HepG2 (cell line): Measurements from ENCODE around the gene GALR3. TPM values are rescaled to one million over a fixed set of nuclear protein-coding genes. Genes with fewer than 3 reads are reported as not detected.

ENCODE experiments used
- ARID4A ChIP-seq: sonication (generic); formaldehyde crosslinking; IDR thresholded peaks from 2 replicates; pipeline ENCODE4 v1.5.0; 2020; ENCODE audit warnings: mild to moderate bottlenecking, missing genetic modification reagents, borderline replicate concordance
- FOXO1 ChIP-seq: sonication (generic); formaldehyde crosslinking; IDR thresholded peaks from 2 replicates; pipeline ENCODE4 v1.4.0; 2020; ENCODE audit warnings: missing genetic modification reagents
- HDAC1 ChIP-seq: sonication (generic); formaldehyde crosslinking; IDR thresholded peaks from 2 replicates; pipeline ENCODE4 v1.5.1; 2020; ENCODE audit warnings: mild to moderate bottlenecking, missing genetic modification reagents
- MED13 ChIP-seq: sonication (generic); formaldehyde crosslinking; IDR thresholded peaks from 2 replicates; pipeline ENCODE4 v1.5.0; 2020; ENCODE audit warnings: missing genetic modification reagents
- MTF1 ChIP-seq: sonication (generic); formaldehyde crosslinking; IDR thresholded peaks from 2 replicates; pipeline ENCODE4 v1.5.0; 2020; ENCODE audit warnings: missing genetic modification reagents
- REL ChIP-seq: sonication (generic); formaldehyde crosslinking; conservative IDR thresholded peaks from 2 replicates; pipeline ENCODE4 v1.8.0; 2022; ENCODE audit warnings: mild to moderate bottlenecking, missing genetic modification reagents, moderate library complexity
- RNF219 ChIP-seq: sonication (generic); formaldehyde crosslinking; IDR thresholded peaks from 2 replicates; pipeline ENCODE4 v1.5.0; 2020; ENCODE audit warnings: mild to moderate bottlenecking, missing genetic modification reagents
- SALL1 ChIP-seq: sonication (generic); formaldehyde crosslinking; IDR thresholded peaks from 2 replicates; pipeline ENCODE4 v1.8.0; 2022; ENCODE audit warnings: mild to moderate bottlenecking, missing genetic modification reagents
- SAP130 ChIP-seq: IDR thresholded peaks from 2 replicates; pipeline ENCODE4 v1.6.1; 2016; ENCODE audit warnings: low read depth
- SIN3A ChIP-seq: IDR thresholded peaks from 2 replicates; pipeline ENCODE4 v1.6.1; 2011; ENCODE audit warnings: low read depth, mild to moderate bottlenecking, control low read depth, low read length, borderline replicate concordance
- SMC3 ChIP-seq: IDR thresholded peaks from 2 replicates; pipeline ENCODE4 v1.6.1; 2011; ENCODE audit warnings: low read length, improper control_type of control experiment
- SOX6 ChIP-seq, 2 experiments: fragments of 450-650 bp in 1 of 2; sonication (generic) in 1 of 2; formaldehyde crosslinking in 1 of 2; IDR thresholded peaks; 2 replicates each; pipeline versions ENCODE4 v1.4.0 to v1.6.1; 2017 to 2020; ENCODE audit warnings: antibody characterized with exemption in 1 of 2, mild to moderate bottlenecking in 1 of 2, missing genetic modification reagents in 1 of 2
- STAG1 ChIP-seq: sonication (generic); formaldehyde crosslinking; IDR thresholded peaks from 2 replicates; pipeline ENCODE4 v1.4.0; 2020; ENCODE audit warnings: missing genetic modification reagents
- ZBTB10 ChIP-seq: sonication (generic); formaldehyde crosslinking; IDR thresholded peaks from 2 replicates; pipeline ENCODE4 v1.4.0; 2020; ENCODE audit warnings: missing genetic modification reagents, borderline replicate concordance
- ZBTB21 ChIP-seq: sonication (generic); formaldehyde crosslinking; IDR thresholded peaks from 2 replicates; pipeline ENCODE4 v1.4.0; 2020; ENCODE audit warnings: missing genetic modification reagents
- ZNF17 ChIP-seq: sonication (generic); formaldehyde crosslinking; IDR thresholded peaks from 2 replicates; pipeline ENCODE4 v1.5.0; 2020; ENCODE audit warnings: mild to moderate bottlenecking, missing genetic modification reagents
- ZNF331 ChIP-seq: sonication (generic); formaldehyde crosslinking; IDR thresholded peaks from 2 replicates; pipeline ENCODE4 v1.4.0; 2020; ENCODE audit warnings: missing genetic modification reagents
- ZNF605 ChIP-seq: sonication (generic); formaldehyde crosslinking; IDR thresholded peaks from 2 replicates; pipeline ENCODE4 v1.8.0; 2022; ENCODE audit warnings: mild to moderate bottlenecking, missing genetic modification reagents
- ZNF704 ChIP-seq: sonication (generic); formaldehyde crosslinking; IDR thresholded peaks from 2 replicates; pipeline ENCODE4 v1.8.1; 2023; ENCODE audit warnings: mild to moderate bottlenecking, inconsistent platforms, moderate library complexity, missing genetic modification reagents, borderline replicate concordance
- polyA plus RNA-seq, 8 experiments: library from polyadenylated mRNA; depleted of rRNA in 3 of 8; stranded (reverse) in 7 of 8; unstranded in 1 of 8; fragments of >200 nt; fragmentation: Illumina TruSeq in 4 of 8; extraction: Trizol in 4 of 8; gene quantifications; 2 replicates each; pipeline versions ENCODE4 v1.2.1 to v1.2.3, GENCODE V29; 2011 to 2016; ENCODE audit warnings: low read depth in 4 of 8, missing spikeins in 1 of 8, mixed read lengths in 1 of 8; ENCODE audit not compliant: insufficient read depth in 1 of 8
- total RNA-seq, 5 experiments: library from RNA; depleted of rRNA; stranded (reverse); fragments of >200 nt; fragmentation: Illumina TruSeq; extraction: Trizol; gene quantifications; 2 replicates each; pipeline ENCODE4 v1.2.3, GENCODE V29; 2016; ENCODE audit warnings: low read depth in 1 of 5

The GALR3 gene
- total and polyA plus RNA-seq, 2 of the 13 experiments (the other 11 are each of a cell fraction or from before 2014, with no cell fraction given) = 0.13 TPM; not detected in 1

GRCh38 chr22:37822079-37822833 lies 926 bp upstream of the GALR3 start (continued):
- TF ChIP-seq RNF219 (CRISPR knock-in tag) (no peak), SOX6 (IDR thresholded peaks at IDR 0.05) (no peak), SOX6 (CRISPR knock-in tag; IDR thresholded peaks at IDR 0.05) (peak; percentile 28; the same call in 1 of the 2 replicates), FOXO1 (CRISPR knock-in tag) (no peak), HDAC1 (CRISPR knock-in tag) (0 out of 2 replicates have a peak, but pooled peaks have one; percentile 16), ARID4A (CRISPR knock-in tag) (peak; percentile 35; the same call in 1 of the 2 replicates), ZNF605 (no peak), MTF1 (no peak), REL (no peak), SIN3A (no peak), ZBTB21 (CRISPR knock-in tag) (no peak), SALL1 (CRISPR knock-in tag) (peak; percentile 28; the same call in 1 of the 2 replicates), ZNF17 (no peak), SMC3 (peak; percentile 35; the same call in 1 of the 2 replicates), STAG1 (CRISPR knock-in tag) (peak; percentile 42), ZBTB10 (CRISPR knock-in tag) (no peak), MED13 (CRISPR knock-in tag) (no peak), ZNF331 (peak; percentile 62; the same call in 1 of the 2 replicates), ZNF704 (no peak), SAP130 (peak; percentile 29; the same call in 1 of the 2 replicates)
